Heart right ventricle (tissue), 16 donors: ENCODE results near the gene CTCFL. TPM values are rescaled to one million over a fixed set of nuclear protein-coding genes. Genes with fewer than 3 reads are reported as not detected.

Experiments
- ATAC-seq, 8 donors: fragments of 200-7000 bp; cut with Tn5 transposase; one replicate each; pipeline ENCODE4 v1.9.1; 2020; ENCODE audit warnings: mild to moderate bottlenecking in 8 of 8, moderate library complexity in 8 of 8, moderate number of reproducible peaks in 1 of 8
- DNase-seq, 2 donors: peaks; one replicate each; pipeline ENCODE4 v3.0.0-alpha.2; 2020
- H3K27ac ChIP-seq, 10 donors: fragments of 200-600 bp; sonication (generic) in 2 of 10; one replicate each; pipeline versions ENCODE4 v1.5.0 to v1.8.0; 2020 to 2022; ENCODE audit warnings: mild to moderate bottlenecking in 3 of 10
- H3K27me3 ChIP-seq, 7 donors: fragments of 200-600 bp; one replicate each; pipeline ENCODE4 v1.8.0; 2021 to 2022; ENCODE audit warnings: mild to moderate bottlenecking in 2 of 7
- H3K36me3 ChIP-seq, 9 donors: fragments of 200-600 bp; sonication (generic) in 1 of 9; one replicate each; pipeline versions ENCODE4 v1.5.0 to v1.8.0; 2020 to 2022; ENCODE audit warnings: mild to moderate bottlenecking in 2 of 9
- H3K4me1 ChIP-seq, 9 donors: fragments of 200-600 bp; sonication (generic) in 1 of 9; one replicate each; pipeline versions ENCODE4 v1.5.0 to v1.8.0; 2020 to 2022; ENCODE audit warnings: mild to moderate bottlenecking in 4 of 9
- H3K4me3 ChIP-seq, 10 donors: fragments of 200-600 bp; sonication (generic) in 2 of 10; one replicate each; pipeline versions ENCODE4 v1.5.0 to v1.8.0; 2020 to 2022; ENCODE audit warnings: mild to moderate bottlenecking in 7 of 10, moderate library complexity in 2 of 10
- H3K9me3 ChIP-seq, 11 donors: fragments of 200-600 bp in 10 of 11; sonication (generic) in 2 of 11; one replicate each; pipeline versions ENCODE4 v1.5.0 to v1.8.0; 2013 to 2022; ENCODE audit warnings: mild to moderate bottlenecking in 2 of 11, control low read depth in 1 of 11, moderate library complexity in 1 of 11
- CTCF ChIP-seq, 9 donors: fragments of 200-600 bp; sonication (generic) in 2 of 9; IDR thresholded peaks; one replicate each; pipeline versions ENCODE4 v1.5.0 to v1.8.0; 2021 to 2022; ENCODE audit warnings: antibody characterized with exemption in 9 of 9, mild to moderate bottlenecking in 5 of 9, moderate library complexity in 1 of 9
- WGBS, 2 donors: extraction: QIAGEN DNeasy Blood & Tissue Kit; methylation state at CpG; one replicate each; pipeline ENCODE4 v1.1.7; 2013; ENCODE audit warnings: inconsistent platforms in 1 of 2; 5-methylcytosine and 5-hydroxymethylcytosine counted together
- intact Hi-C, 10 donors: fragments of 100-400 bp; cut with DNase I; formaldehyde crosslinking; loops; one replicate each; pipeline versions ENCODE4 v1.11.1 to v1.14.2; 2022
- polyA plus RNA-seq, 2 donors: library from polyadenylated mRNA; stranded (reverse); fragments of 200-250 nt; gene quantifications; one replicate each; pipeline ENCODE4 v1.2.3, GENCODE V29; 2013
- total RNA-seq, 10 donors: library from RNA; stranded (reverse); fragmentation: NEBNext Ultra II Directional in 3 of 10; extraction: Animal tissue kit (Norgen Biotek cat#: 25700) in 3 of 10; gene quantifications; one replicate each; pipeline versions ENCODE4 v1.2.1 to v1.2.4, GENCODE V29; 2021 to 2023
- donor health status: Arrhythmogenic right ventricular cardiomyopathy.
- donor health status: ischemic (EF 13 %, LVEDD 7.1; RV severe dilation, severe dysfunction).
- donor health status: healthy with polysubstance abuse.
- donor health status: DM: no; HTN: yes; CAD: no.
- donor health status: DM: no; HTN: no; CAD: no.
- donor health status: ischemic (EF 25% LVEDD 6.9; RV normal size, moderate dysfunction).
- donor health status: ischemic (EF 25% LVEDD 5.7; RV mildly dilated, moderate dysfunction).
- donor health status: healthy.
- donor health status: DM: yes; HTN: yes; CAD: no.
- donor health status: Ischemic cardiomyopathy.
- donor health status: ischemic (EF 35%, LVEDD 5.7; RV mildly dilated, moderate dysfunction).
- donor health status: nonischemic (EF 11% LVEDD 7.7; RV severe dilation, severe dysfunction).
- donor health status: DM: yes; HTN: yes; CAD: no.
- donor health status: PGD.
- donor health status: ischemic (EF 29% LVEDD 5.4; RV normal size, mild dysfunction).
- donor health status: nonischemic (EF 23%, LVEDD 6.1; RV moderate dilation, normal function).

The CTCFL gene
- total and polyA plus RNA-seq, 12 donors, result not detected

DNA sequence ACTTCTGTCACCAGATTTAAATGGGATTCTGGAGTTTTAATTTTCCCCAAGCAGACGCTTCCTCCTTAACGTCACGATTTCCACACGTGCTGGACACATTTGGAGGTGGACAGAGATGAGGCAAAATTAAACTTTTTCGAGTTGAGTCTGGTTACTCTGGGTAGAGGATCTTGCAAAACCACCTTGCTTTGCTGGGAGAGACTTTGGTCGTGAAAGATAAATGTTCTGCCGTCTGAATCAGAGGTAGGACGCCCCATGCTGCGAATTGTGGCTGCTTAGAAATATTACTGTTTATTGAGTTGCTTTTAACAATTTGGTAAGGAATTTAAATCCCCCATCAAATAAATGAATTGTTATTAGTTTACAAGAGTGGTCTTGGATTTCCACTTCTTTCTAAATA is 46.8 kb downstream of the CTCFL start:
- H3K4me3 ChIP-seq, result no peak overlapping the region
- ATAC-seq (no peak), DNase-seq (no peak)
- H3K36me3 ChIP-seq, result no peaks in the 10 kb centered on the region
- 68 to 70% methylated on average over 9 of the region's 9 CpGs for WGBS, 2 donors
- H3K9me3 ChIP-seq, result no peaks in the 10 kb centered on the region
- intact Hi-C loops, result no loop called here
- peaks cover 0 to 54% (median 17%) of the 10 kb centered on the region in 9 donors for H3K4me1 ChIP-seq
- H3K27ac ChIP-seq, result no peak overlapping the region
- no peak for TF ChIP-seq CTCF (IDR thresholded peaks at IDR 0.05)
- peaks cover 0 to 10% (median 0%) of the 10 kb centered on the region in 7 donors for H3K27me3 ChIP-seq

DNA sequence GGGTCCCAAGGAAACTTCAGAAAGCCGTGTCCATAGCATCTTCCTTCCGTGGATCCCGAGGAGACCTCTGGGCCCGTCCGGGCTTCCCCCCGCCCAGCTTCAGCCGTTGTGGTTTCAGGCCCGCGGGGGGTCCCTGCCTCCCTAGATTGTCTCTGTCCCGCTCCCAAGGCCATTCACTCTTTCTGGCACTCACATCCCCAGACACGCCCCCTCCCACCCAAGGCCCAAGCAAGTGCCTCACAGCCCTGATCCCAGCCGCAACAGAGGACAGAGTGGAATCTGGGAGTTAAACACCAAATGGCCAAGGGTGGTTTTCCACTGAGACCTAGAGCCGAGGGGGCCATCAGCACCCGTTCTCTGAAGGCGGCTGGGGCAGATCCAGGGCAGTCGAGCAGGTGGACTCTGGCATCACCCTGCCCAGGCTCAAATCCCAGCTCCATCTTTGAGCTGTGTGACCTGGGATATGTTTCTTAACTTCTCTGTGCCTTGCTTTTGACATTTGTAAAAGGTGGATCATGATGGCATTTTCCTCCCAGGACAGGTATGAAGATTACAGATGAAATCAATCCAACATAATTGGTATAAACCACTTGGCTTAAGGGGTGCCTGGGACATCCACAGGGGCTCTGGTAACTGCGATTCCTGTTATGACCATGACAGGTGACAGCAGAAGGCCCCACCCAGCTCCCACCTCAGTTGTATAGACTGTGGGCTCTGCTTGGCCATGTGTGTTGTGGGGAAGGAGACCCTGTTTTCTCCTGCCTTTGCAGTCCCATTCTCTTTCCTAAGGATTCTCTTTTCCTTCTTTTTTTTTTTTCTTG is 48.1 kb downstream of the CTCFL start:
- peaks cover 0 to 10% (median 0%) of the 10 kb centered on the region in 7 donors for H3K27me3 ChIP-seq
- intact Hi-C loops, result no loop called here
- WGBS, 2 donors, result 66 to 77% methylated on average over 17 of the region's 17 CpGs
- peak overlapping the region in 1 of 10 donors; percentile 36 for H3K27ac ChIP-seq
- H3K4me3 ChIP-seq, result no peak overlapping the region
- peaks cover 0 to 58% (median 19%) of the 10 kb centered on the region in 9 donors for H3K4me1 ChIP-seq
- no peak for ATAC-seq
- no peaks in the 10 kb centered on the region for H3K36me3 ChIP-seq
- no peak for TF ChIP-seq CTCF (IDR thresholded peaks at IDR 0.05)
- H3K9me3 ChIP-seq, result no peaks in the 10 kb centered on the region
- no peak for DNase-seq

- no peak for TF ChIP-seq CTCF (IDR thresholded peaks at IDR 0.05)
- Histone ChIP-seq H3K27me3 (peaks cover 0 to 4% (median 0%) of the 10 kb centered on the region in 7 donors), H3K4me3 (no peak overlapping the region), H3K4me1 (peaks cover 0 to 51% (median 16%) of the 10 kb centered on the region in 9 donors), H3K27ac (peak overlapping the region in 1 of 10 donors; percentile 53), H3K9me3 (no peaks in the 10 kb centered on the region), H3K36me3 (no peaks in the 10 kb centered on the region)
- WGBS, 2 donors, result 30 to 37% methylated on average over 6 of the region's 6 CpGs
- DNase-seq (no peak), ATAC-seq (peak in 2 of 8 donors; percentile 45 to 59)
- intact Hi-C loops, result no loop called here
Observed at GRCh38 chr20:57476084-57476526, 48.8 kb downstream of the CTCFL start.

DNA sequence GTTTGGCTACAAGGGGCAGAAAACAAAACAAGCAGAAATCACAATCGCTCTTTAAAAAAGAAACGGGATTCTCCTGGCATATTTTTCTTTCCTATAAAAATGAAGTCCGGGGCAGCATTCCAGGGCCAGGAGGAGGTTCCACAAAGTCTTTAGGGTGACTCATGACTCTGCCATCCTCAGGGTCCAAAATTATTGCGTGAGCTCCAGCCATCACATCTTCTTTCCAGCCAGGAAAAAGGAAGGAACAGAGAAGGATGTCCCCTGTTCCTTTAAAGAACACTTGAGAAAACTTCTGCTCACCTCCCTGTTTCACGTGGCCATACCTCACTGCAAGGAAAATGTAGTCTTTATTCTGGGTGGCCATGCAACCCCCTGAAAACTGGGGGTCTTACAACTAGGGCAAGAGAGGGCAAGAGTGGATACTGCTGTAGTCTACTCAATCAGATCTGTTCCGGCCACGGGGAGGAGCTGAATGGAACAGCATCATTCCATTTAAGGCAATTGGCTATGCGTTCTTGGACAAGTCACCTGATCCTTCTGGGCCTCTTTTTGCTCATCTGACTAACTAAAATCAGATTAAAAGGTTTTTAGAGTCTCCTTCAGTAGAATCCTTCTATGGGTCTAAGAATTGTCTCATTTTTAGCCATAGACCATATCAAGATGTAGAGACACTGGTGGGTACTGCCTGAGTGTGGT is 49.4 kb downstream of the CTCFL start:
- no peaks in the 10 kb centered on the region for H3K36me3 ChIP-seq
- 82 to 85% methylated on average over 8 of the region's 8 CpGs for WGBS, 2 donors
- H3K27ac ChIP-seq, result peak overlapping the region in 1 of 10 donors; percentile 53
- H3K4me1 ChIP-seq, result peaks cover 0 to 45% (median 11%) of the 10 kb centered on the region in 9 donors
- no peaks in the 10 kb centered on the region for H3K9me3 ChIP-seq
- intact Hi-C loops, result no loop called here
- DNase-seq, result no peak
- peaks cover 0 to 5% (median 0%) of the 10 kb centered on the region in 7 donors for H3K27me3 ChIP-seq
- no peak overlapping the region for H3K4me3 ChIP-seq
- ATAC-seq, result no peak
- no peak for TF ChIP-seq CTCF (IDR thresholded peaks at IDR 0.05)
